Mucosa of descending colon (tissue), 3 donors: ENCODE measurements around the gene PRL. TPM values are rescaled to one million over a fixed set of nuclear protein-coding genes. Genes with fewer than 3 reads are reported as not detected.

ENCODE experiments used
- ATAC-seq: fragments of 200-7000 bp; cut with Tn5 transposase; one replicate; pipeline ENCODE4 v1.9.1; 2020; ENCODE audit warnings: mild to moderate bottlenecking, moderate library complexity
- DNase-seq, 3 donors: peaks; one replicate each; pipeline ENCODE4 v3.0.0-alpha.2; 2020
- H3K36me3 ChIP-seq: fragments of 200-600 bp; one replicate; pipeline ENCODE4 v1.8.0; 2021; ENCODE audit warnings: low read depth, mild to moderate bottlenecking
- H3K4me1 ChIP-seq: fragments of 200-600 bp; one replicate; pipeline ENCODE4 v1.8.0; 2021; ENCODE audit warnings: low read depth, mild to moderate bottlenecking
- H3K4me3 ChIP-seq: fragments of 200-600 bp; one replicate; pipeline ENCODE4 v1.8.0; 2021; ENCODE audit warnings: mild to moderate bottlenecking
- H3K9me3 ChIP-seq: fragments of 200-600 bp; one replicate; pipeline ENCODE4 v1.8.0; 2021; ENCODE audit warnings: mild to moderate bottlenecking
- intact Hi-C, 2 donors: fragments of 100-400 bp; cut with DNase I in 1 of 2; cut with micrococcal nuclease in 1 of 2; formaldehyde crosslinking; loops; one replicate each; pipeline versions ENCODE4 v1.11.0 to v1.11.1; 2022; cut with DNase I, micrococcal nuclease
- total RNA-seq, 3 donors: library from RNA; stranded (reverse); fragmentation: NEBNext Ultra II Directional in 2 of 3; extraction: Animal tissue kit (Norgen Biotek cat#: 25700) in 2 of 3; gene quantifications; one replicate each; pipeline versions ENCODE4 v1.2.1 to v1.2.4, GENCODE V29; 2021 to 2023
- TF ChIP-seq, protein P1 (sequence below): fragments of 200-600 bp; IDR thresholded peaks from one replicate; pipeline ENCODE4 v1.8.0; 2022; ENCODE audit warnings: antibody characterized with exemption, mild to moderate bottlenecking
- donor health status: DM: no; HTN: no; CAD: no; lungs with moderate emphysema.
- donor health status: DM: no; HTN: no; CAD: no.
- donor health status: DM: no; HTN: yes; CAD: no.

The PRL gene
- total RNA-seq, 3 donors from 2014 or later: not detected

DNA sequence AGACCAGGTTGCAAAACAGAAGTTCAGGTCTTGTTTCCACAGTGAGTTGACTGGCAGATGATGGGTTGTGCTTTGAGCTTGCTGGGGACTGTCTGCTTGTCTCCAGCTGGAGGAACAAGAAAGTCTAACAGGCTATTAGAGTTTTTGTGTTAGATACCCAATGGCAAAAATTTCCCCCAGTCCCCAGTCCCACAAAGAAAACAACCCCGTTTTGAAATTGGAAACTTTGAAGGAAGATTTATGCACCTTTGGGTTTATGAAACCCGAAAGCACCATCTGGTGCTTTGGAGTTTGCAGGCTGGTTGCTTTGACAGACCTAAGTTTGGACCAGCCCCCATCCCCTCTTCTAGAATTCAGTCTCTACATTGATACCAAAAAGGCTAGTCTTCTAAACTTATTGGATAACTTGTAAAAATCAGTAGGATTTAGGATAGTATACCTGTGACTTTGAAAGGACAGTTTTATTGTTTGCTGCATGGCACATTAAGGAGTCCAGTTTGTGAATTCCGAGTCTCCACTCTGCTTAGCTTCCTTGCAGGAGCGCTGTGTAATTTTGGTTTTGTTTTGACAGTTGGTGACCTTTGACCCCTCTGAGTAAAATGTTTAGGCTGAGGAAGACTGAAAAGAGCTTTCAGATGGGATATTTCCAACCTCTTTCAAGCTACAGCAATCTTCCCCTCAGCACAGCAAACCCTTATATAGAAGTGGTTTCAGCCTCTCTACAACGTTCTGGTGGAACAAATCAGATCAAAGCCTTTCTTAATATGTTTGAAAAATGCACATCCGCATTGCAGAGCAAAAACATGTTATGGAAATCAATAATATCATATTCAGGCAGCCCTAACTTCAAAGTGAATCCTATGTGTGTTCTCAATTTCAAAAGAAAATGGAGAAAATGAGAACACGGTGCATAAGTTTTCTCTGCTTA, 25.5 kb upstream of the PRL start:
- DNase-seq (no peak), ATAC-seq (no peak)
- Histone ChIP-seq H3K4me1 (no peaks in the 10 kb centered on the region), H3K4me3 (no peak overlapping the region), H3K36me3 (no peaks in the 10 kb centered on the region), H3K9me3 (peaks cover 9% of the 10 kb centered on the region)
- TF ChIP-seq, protein P1, sequence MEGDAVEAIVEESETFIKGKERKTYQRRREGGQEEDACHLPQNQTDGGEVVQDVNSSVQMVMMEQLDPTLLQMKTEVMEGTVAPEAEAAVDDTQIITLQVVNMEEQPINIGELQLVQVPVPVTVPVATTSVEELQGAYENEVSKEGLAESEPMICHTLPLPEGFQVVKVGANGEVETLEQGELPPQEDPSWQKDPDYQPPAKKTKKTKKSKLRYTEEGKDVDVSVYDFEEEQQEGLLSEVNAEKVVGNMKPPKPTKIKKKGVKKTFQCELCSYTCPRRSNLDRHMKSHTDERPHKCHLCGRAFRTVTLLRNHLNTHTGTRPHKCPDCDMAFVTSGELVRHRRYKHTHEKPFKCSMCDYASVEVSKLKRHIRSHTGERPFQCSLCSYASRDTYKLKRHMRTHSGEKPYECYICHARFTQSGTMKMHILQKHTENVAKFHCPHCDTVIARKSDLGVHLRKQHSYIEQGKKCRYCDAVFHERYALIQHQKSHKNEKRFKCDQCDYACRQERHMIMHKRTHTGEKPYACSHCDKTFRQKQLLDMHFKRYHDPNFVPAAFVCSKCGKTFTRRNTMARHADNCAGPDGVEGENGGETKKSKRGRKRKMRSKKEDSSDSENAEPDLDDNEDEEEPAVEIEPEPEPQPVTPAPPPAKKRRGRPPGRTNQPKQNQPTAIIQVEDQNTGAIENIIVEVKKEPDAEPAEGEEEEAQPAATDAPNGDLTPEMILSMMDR: no peak
- intact Hi-C loops: no loop called here

DNA sequence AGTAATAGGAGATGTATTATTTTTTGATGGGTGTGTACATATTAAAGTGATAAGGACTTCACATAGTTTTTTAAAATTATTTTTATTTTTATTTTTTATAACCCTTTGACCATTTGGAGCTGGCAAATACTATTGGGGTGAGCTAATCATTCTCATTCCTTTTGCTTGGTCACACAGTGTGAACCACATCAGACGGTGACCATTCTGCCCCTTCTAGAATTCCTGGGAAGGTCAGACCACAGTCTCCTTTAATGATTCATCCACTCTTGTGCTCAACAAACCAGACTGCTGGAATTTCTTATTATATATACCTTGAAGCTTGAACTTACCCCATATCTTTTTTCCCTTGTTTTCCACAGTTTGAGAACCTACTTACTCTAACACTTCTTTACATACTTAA, 23.9 kb upstream of the PRL start:
- DNase-seq (no peak), ATAC-seq (no peak)
- H3K36me3 ChIP-seq: no peaks in the 10 kb centered on the region
- H3K4me3 ChIP-seq: no peak overlapping the region
- no peaks in the 10 kb centered on the region for H3K4me1 ChIP-seq
- TF ChIP-seq, protein P1: no peak
- intact Hi-C loops: no loop called here
- H3K9me3 ChIP-seq: peaks cover 10% of the 10 kb centered on the region

DNA sequence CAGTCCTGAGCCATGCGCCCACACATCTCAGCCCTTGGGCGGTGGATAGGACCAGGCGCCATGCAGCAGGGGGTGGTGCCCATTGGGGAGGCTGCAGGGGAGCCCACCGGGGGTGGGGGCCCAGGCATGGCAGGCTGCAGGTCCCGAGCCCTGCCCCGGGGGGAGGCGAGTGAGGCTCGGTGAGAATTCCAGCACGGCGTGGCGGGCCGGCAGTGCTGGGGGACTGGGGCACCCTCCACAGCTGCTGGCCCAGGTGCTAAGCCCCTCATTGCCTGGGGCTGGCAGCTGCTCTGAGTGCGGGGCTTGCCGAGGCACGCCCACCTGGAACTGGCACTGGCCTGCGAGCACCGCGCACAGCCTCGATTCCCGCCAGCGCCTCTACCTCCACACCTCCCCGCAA, 21.6 kb upstream of the PRL start:
- Histone ChIP-seq H3K9me3 (peaks cover 17% of the 10 kb centered on the region), H3K4me1 (no peaks in the 10 kb centered on the region), H3K4me3 (no peak overlapping the region), H3K36me3 (no peaks in the 10 kb centered on the region)
- ATAC-seq: no peak
- intact Hi-C loops: no loop called here
- TF ChIP-seq, protein P1: no peak
- DNase-seq: no peak

DNA sequence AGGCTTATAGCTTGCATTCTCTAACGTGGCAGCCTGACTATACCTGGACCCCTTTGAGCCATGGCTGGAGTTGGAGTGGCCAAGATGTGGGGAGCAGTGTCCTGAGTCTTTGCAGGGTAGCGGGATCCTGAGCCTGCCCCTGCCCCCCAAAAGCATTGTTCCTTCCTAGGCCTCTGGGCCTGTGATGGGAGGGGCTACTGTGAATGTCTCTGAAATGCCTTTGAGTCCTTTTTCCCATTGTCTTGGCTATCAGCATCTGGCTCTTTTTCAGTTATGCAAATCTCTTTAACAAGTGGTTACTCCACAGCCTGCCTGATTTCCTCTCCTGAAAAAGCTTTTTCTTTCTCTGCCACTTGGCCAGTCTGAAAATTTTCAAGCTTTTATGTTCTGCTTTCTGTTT, 17.0 kb upstream of the PRL start:
- no peaks in the 10 kb centered on the region for H3K36me3 ChIP-seq
- TF ChIP-seq, protein P1: no peak
- H3K9me3 ChIP-seq: peaks cover 27% of the 10 kb centered on the region
- ATAC-seq (no peak), DNase-seq (no peak)
- no peak overlapping the region for H3K4me3 ChIP-seq
- intact Hi-C loops: no loop called here
- H3K4me1 ChIP-seq: no peaks in the 10 kb centered on the region

DNA sequence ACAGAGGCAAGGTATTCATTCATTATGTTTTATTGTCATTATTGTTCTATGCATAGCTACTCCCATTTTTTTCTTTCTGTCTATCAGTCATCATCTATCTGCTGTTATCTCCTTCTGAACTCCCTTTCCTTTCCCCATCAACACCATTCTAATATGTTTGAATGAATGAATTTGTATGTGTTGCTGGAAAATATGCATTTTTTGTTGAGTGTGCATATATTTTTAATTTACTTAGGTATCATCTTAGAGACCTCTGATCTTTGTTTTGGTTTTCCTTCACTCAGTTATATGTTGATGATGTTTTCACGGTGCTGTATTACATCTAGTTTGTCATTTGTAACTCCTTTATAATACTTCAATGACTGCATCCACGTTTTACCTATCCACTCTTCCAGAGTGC, 12.1 kb upstream of the PRL start:
- H3K4me1 ChIP-seq: no peaks in the 10 kb centered on the region
- DNase-seq: no peak
- intact Hi-C loops: no loop called here
- no peak for ATAC-seq
- TF ChIP-seq, protein P1: no peak
- H3K36me3 ChIP-seq: no peaks in the 10 kb centered on the region
- H3K9me3 ChIP-seq: peaks cover 14% of the 10 kb centered on the region
- H3K4me3 ChIP-seq: no peak overlapping the region
